Cardiac fibroblast (primary cell): ENCODE results near the gene TNIK.

Experiments used
- DNase-seq, 2 donors: peaks; one replicate each; pipeline versions ENCODE4 v3.0.0 to v3.0.0-alpha.2; 2010; ENCODE audit warnings: low read depth in 2 of 2
- H3K4me3 ChIP-seq, 2 donors: replicated peaks in 1 of 2; 1 replicate in 1 of 2; 2 replicates in 1 of 2; pipeline ENCODE4 v1.5.1; 2011; ENCODE audit warnings: low read depth in 2 of 2, low read length in 2 of 2, mild to moderate bottlenecking in 2 of 2, moderate library complexity in 1 of 2
- CTCF ChIP-seq: IDR thresholded peaks from one replicate; pipeline ENCODE4 v1.5.1; 2011; ENCODE audit warnings: low read depth, mild to moderate bottlenecking, low read length, inconsistent platforms

TNIK gene

GRCh38 chr3:171239757-171240503 is 220.3 kb downstream of the TNIK start:
- no peak for TF ChIP-seq CTCF
- H3K4me3 ChIP-seq: no peak overlapping the region
- DNase-seq: no peak

- TF ChIP-seq CTCF: no peak
- no peak for DNase-seq
- H3K4me3 ChIP-seq: no peak overlapping the region
Measured at GRCh38 chr3:171237009-171237385, 223.2 kb downstream of the TNIK start.

- TF ChIP-seq CTCF: no peak
- DNase-seq: no peak
- no peak overlapping the region for H3K4me3 ChIP-seq
Measured at GRCh38 chr3:171236265-171237008, 223.8 kb downstream of the TNIK start.

- H3K4me3 ChIP-seq: no peak overlapping the region
- no peak for DNase-seq
- TF ChIP-seq CTCF: no peak
Measured at GRCh38 chr3:171234298-171235010, 225.8 kb downstream of the TNIK start.

- no peak for TF ChIP-seq CTCF
- DNase-seq: no peak
- H3K4me3 ChIP-seq: no peak overlapping the region
Measured at GRCh38 chr3:171231361-171231760, 228.8 kb downstream of the TNIK start.

- DNase-seq: peak; percentile 15 to 35
- TF ChIP-seq CTCF: no peak
- no peak overlapping the region for H3K4me3 ChIP-seq
Measured at GRCh38 chr3:171230865-171231264, 229.3 kb downstream of the TNIK start.
